ENCODE measurements around the gene FBXW7.

DNA sequence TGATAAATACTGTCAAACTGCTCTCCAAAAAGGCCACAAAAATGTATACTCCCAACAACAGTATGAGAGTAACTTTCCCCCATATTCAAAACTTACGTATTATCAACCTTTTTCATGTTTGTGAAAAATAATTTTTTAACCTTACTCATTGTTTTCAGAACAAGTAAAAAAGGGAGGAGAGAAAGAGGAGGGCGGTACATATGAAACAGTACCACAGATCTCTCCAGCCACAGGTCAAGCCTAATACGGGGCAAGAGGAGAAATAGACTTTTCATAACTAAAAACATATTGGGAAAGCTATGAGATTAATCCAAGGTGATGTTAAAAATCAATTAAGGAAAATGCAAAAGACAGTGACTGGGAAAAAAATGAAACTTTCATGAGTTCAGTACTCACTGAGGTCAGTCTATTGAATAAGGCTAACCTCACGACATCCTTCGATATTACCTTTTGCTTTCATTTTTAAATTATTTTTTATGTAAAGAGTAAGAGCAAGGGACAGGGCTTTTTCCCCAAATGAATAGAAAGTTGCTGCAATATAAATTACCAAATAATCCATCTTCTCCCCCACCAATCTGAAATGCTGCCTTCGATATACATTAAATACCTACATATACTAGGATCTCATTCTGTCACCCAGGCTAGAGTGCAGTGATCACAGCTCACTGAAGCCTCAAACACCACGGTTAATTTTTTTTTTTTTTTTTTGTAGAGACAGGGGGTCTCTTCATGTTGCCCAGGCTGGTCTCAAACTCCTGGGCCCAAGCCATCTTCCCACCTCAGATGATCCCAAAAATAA is 25.3 kb downstream of the FBXW7 start:
- TF ChIP-seq, protein P1, sequence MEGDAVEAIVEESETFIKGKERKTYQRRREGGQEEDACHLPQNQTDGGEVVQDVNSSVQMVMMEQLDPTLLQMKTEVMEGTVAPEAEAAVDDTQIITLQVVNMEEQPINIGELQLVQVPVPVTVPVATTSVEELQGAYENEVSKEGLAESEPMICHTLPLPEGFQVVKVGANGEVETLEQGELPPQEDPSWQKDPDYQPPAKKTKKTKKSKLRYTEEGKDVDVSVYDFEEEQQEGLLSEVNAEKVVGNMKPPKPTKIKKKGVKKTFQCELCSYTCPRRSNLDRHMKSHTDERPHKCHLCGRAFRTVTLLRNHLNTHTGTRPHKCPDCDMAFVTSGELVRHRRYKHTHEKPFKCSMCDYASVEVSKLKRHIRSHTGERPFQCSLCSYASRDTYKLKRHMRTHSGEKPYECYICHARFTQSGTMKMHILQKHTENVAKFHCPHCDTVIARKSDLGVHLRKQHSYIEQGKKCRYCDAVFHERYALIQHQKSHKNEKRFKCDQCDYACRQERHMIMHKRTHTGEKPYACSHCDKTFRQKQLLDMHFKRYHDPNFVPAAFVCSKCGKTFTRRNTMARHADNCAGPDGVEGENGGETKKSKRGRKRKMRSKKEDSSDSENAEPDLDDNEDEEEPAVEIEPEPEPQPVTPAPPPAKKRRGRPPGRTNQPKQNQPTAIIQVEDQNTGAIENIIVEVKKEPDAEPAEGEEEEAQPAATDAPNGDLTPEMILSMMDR (IDR thresholded peaks at IDR 0.05): no peak
- TF ChIP-seq EP300 (IDR thresholded peaks at IDR 0.05) (no peak), POLR2AphosphoS5 (IDR thresholded peaks at IDR 0.05) (no peak)

All from sigmoid colon (tissue), 4 donors.